Tibial nerve (tissue), 4 donors: ENCODE results near the gene SLC2A4.

Experiments
- EP300 ChIP-seq, 2 donors: sonication (generic); formaldehyde crosslinking; IDR thresholded peaks; one replicate each; pipeline ENCODE4 v1.6.1; 2017; ENCODE audit warnings: antibody characterized with exemption in 2 of 2, mild to moderate bottlenecking in 1 of 2
- POLR2A ChIP-seq, 2 donors: fragments of 450-650 bp; IDR thresholded peaks; one replicate each; pipeline ENCODE4 v1.6.1; 2017; ENCODE audit warnings: antibody characterized with exemption in 2 of 2, mild to moderate bottlenecking in 2 of 2, moderate library complexity in 2 of 2
- TF ChIP-seq, protein P1 (sequence below), 5 experiments: fragments of 200-600 bp in 3 of 5; fragments of 450-650 bp in 2 of 5; sonication (generic) in 3 of 5; IDR thresholded peaks; one replicate each; pipeline ENCODE4 v1.5.1; 2016 to 2019; ENCODE audit warnings: antibody characterized with exemption in 5 of 5, mild to moderate bottlenecking in 3 of 5, moderate library complexity in 2 of 5

DNA sequence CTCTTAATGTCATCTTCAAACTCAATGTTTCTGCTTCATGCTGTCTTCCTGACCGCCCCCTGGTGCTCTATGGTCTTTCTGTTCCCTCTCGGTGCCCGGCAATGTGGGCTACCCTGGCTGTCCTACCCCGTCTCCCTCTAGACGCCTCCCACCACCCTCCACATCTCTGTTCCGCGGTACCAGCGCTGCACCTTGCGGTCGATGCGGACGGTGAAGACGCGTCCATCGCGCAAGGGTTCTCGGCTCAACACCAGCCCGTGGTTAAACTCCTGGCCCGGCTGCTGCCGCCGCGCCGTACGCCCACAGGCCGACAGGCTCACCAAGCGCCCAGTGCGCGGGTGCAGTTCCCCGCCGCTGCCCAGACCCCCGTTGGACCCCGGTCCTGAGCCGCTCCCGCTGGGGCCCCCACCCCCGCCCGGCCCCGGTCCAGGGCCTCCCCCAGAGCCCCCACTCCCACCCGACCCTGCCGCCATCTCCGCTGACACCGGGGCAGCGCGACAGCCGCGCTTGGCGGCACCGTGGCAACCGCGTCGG is 47.4 kb downstream of the SLC2A4 start, which contains the start of gene NEURL4:
- no peak for TF ChIP-seq POLR2A (IDR thresholded peaks at IDR 0.05)
- TF ChIP-seq, protein P1, sequence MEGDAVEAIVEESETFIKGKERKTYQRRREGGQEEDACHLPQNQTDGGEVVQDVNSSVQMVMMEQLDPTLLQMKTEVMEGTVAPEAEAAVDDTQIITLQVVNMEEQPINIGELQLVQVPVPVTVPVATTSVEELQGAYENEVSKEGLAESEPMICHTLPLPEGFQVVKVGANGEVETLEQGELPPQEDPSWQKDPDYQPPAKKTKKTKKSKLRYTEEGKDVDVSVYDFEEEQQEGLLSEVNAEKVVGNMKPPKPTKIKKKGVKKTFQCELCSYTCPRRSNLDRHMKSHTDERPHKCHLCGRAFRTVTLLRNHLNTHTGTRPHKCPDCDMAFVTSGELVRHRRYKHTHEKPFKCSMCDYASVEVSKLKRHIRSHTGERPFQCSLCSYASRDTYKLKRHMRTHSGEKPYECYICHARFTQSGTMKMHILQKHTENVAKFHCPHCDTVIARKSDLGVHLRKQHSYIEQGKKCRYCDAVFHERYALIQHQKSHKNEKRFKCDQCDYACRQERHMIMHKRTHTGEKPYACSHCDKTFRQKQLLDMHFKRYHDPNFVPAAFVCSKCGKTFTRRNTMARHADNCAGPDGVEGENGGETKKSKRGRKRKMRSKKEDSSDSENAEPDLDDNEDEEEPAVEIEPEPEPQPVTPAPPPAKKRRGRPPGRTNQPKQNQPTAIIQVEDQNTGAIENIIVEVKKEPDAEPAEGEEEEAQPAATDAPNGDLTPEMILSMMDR (IDR thresholded peaks at IDR 0.05), result no peak
- TF ChIP-seq EP300 (IDR thresholded peaks at IDR 0.05), result no peak
